ENCODE data around the gene YY1.
"Not testable (repeated sequence)": the region's sequence is repeated elsewhere in the genome, so short reads cannot be mapped to it uniquely, and the experiment has no call there.

The YY1 gene

GRCh38 chr14:100295376-100296105, 56.6 kb downstream of the YY1 start:
- no peak for DNase-seq (ENCODE audit: low read depth in 2 of 3, low spot score in 1 of 3)

GRCh38 chr14:100296106-100296651, 57.2 kb downstream of the YY1 start:
- no peak for DNase-seq (ENCODE audit: low read depth in 2 of 3, low spot score in 1 of 3)

- DNase-seq (ENCODE audit: low read depth in 2 of 3, low spot score in 1 of 3), result not testable (repeated sequence)
Measured at GRCh38 chr14:100296729-100297128, 57.8 kb downstream of the YY1 start.

GRCh38 chr14:100297320-100298300, 58.7 kb downstream of the YY1 start:
- no peak for DNase-seq (ENCODE audit: low read depth in 2 of 3, low spot score in 1 of 3)

GRCh38 chr14:100298551-100299237, 59.8 kb downstream of the YY1 start:
- no peak for DNase-seq (ENCODE audit: low read depth in 2 of 3, low spot score in 1 of 3)

- no peak for DNase-seq (ENCODE audit: low read depth in 2 of 3, low spot score in 1 of 3)
Measured at GRCh38 chr14:100299238-100299560, 60.3 kb downstream of the YY1 start.

- DNase-seq (ENCODE audit: low read depth in 2 of 3, low spot score in 1 of 3), result no peak
Measured at GRCh38 chr14:100302616-100303015, 63.7 kb downstream of the YY1 start.

- DNase-seq (ENCODE audit: low read depth in 2 of 3, low spot score in 1 of 3), result no peak
Measured at GRCh38 chr14:100303179-100303578, 64.2 kb downstream of the YY1 start.

GRCh38 chr14:100303925-100304324, 65.0 kb downstream of the YY1 start:
- DNase-seq (ENCODE audit: low read depth in 2 of 3, low spot score in 1 of 3), result no peak

GRCh38 chr14:100304825-100305323, 65.9 kb downstream of the YY1 start:
- no peak for DNase-seq (ENCODE audit: low read depth in 2 of 3, low spot score in 1 of 3)

GRCh38 chr14:100305324-100306100, 66.6 kb downstream of the YY1 start:
- no peak for DNase-seq (ENCODE audit: low read depth in 2 of 3, low spot score in 1 of 3)

GRCh38 chr14:100306101-100306997, 67.4 kb downstream of the YY1 start, which contains the start of gene SLC25A29:
Gene SLC25A29, minus strand, starts transcription at chr14:100306444. Its CDS starts 212 bp downstream, at chr14:100306232.
- DNase-seq (ENCODE audit: low read depth in 2 of 3, low spot score in 1 of 3), result peak; percentile 35 to 69 (median 53)

- no peak for DNase-seq (ENCODE audit: low read depth in 2 of 3, low spot score in 1 of 3)
Measured at GRCh38 chr14:100306998-100307765, 68.2 kb downstream of the YY1 start.

GRCh38 chr14:100307766-100308426, 69.0 kb downstream of the YY1 start:
- no peak for DNase-seq (ENCODE audit: low read depth in 2 of 3, low spot score in 1 of 3)

- DNase-seq (ENCODE audit: low read depth in 2 of 3, low spot score in 1 of 3), result not testable (repeated sequence)
Measured at GRCh38 chr14:100308427-100308792, 69.5 kb downstream of the YY1 start.

- no peak for DNase-seq (ENCODE audit: low read depth in 2 of 3, low spot score in 1 of 3)
Measured at GRCh38 chr14:100309028-100309737, 70.2 kb downstream of the YY1 start.

GRCh38 chr14:100312110-100312876, 73.3 kb downstream of the YY1 start:
- not testable (repeated sequence) for DNase-seq (ENCODE audit: low read depth in 2 of 3, low spot score in 1 of 3)

Data from stimulated activated CD4-positive, alpha-beta T cell treated with anti-CD3 and anti-CD28 coated beads, Interleukin-12 subunit alpha, Interleukin-12 subunit beta, amount 100 ng/mL, for 48 hours (primary cell).